IgD-negative memory B cell (primary cell): ENCODE results near the gene TRMT112. TPM values are rescaled to one million over a fixed set of nuclear protein-coding genes. Genes with fewer than 3 reads are reported as not detected.
"Not testable (repeated sequence)": the region's sequence is repeated elsewhere in the genome, so short reads cannot be mapped to it uniquely, and the experiment has no call there.

Experiments used
- H3K27ac Mint-ChIP-seq, 3 donors: one replicate each; pipeline ENCODE4 v1.8.0; 2020 to 2022; ENCODE audit warnings: mild to moderate bottlenecking in 3 of 3, mixed read lengths in 3 of 3, moderate library complexity in 1 of 3
- H3K27me3 Mint-ChIP-seq: one replicate; pipeline ENCODE4 v1.8.0; 2021; ENCODE audit warnings: mixed read lengths
- H3K36me3 Mint-ChIP-seq: one replicate; pipeline ENCODE4 v1.8.0; 2020; ENCODE audit warnings: mild to moderate bottlenecking, mixed read lengths
- H3K4me1 Mint-ChIP-seq, 3 donors: one replicate each; pipeline ENCODE4 v1.8.0; 2020 to 2022; ENCODE audit warnings: mixed read lengths in 3 of 3, mild to moderate bottlenecking in 1 of 3
- H3K4me3 Mint-ChIP-seq, 4 donors: one replicate each; pipeline ENCODE4 v1.8.0; 2020 to 2022; ENCODE audit warnings: mild to moderate bottlenecking in 4 of 4, mixed read lengths in 4 of 4, moderate library complexity in 3 of 4
- H3K9me3 Mint-ChIP-seq, 3 donors: one replicate each; pipeline ENCODE4 v1.8.0; 2020 to 2021; ENCODE audit warnings: mixed read lengths in 3 of 3, mild to moderate bottlenecking in 1 of 3
- polyA plus RNA-seq: library from polyadenylated mRNA; unstranded; fragments of 300-500 nt; fragmentation: Illumina TruSeq; gene quantifications from one replicate; pipeline ENCODE4 v1.2.3, GENCODE V29; 2021

Gene TRMT112
- polyA plus RNA-seq, 1 donor from 2014 or later, result 560 TPM

- no peaks in the 10 kb centered on the region for H3K27me3 Mint-ChIP-seq
- H3K27ac Mint-ChIP-seq, result no peak overlapping the region
- H3K4me1 Mint-ChIP-seq, result peaks cover 7 to 17% (median 10%) of the 10 kb centered on the region in 3 donors
- H3K9me3 Mint-ChIP-seq, result peaks cover 0 to 2% (median 0%) of the 10 kb centered on the region in 3 donors
- no peaks in the 10 kb centered on the region for H3K36me3 Mint-ChIP-seq
- peak overlapping the region in 1 of 4 donors; percentile 13 for H3K4me3 Mint-ChIP-seq
Measured at GRCh38 chr11:64327375-64327774, 10.0 kb upstream of the TRMT112 start.

DNA sequence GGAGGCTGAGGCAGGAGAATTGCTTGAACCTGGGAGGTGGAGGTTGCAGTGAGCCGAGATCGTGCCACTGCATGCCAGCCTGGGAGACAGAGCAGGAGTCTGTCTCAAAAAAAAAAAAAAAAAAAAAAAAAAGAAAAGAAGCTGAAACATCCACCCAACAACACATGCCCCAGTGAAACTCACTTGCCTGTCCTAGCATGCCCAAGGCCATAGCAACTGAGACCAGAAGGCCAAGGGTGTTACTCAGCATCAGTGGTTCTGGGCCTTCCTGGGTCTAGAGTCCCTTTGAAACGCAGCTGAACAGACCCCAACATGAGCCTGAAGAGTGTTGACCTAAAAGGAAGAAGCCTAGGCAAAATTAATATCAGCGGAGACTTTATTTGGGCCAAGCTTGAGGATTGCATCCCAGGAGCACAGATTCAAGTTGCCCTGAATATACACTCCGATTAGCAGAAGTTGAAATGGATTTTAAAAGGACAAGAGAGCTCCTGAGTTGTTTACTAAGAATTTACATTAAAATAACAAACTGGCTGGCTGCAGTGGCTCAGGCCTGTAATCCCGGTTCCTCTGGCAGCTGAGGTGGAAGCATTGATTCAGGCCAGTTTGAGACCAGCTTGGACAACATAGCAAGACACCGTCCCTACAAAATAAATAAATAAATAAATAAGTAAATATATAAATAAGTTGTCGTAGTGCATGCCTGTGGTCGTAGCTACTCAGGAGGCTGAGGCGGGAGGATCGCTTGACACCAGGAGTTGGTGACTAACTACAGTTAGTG, 7.5 kb upstream of the TRMT112 start:
- Mint-ChIP-seq H3K4me1 (peaks cover 5 to 9% (median 8%) of the 10 kb centered on the region in 3 donors), H3K4me3 (no peak overlapping the region), H3K27ac (peak overlapping the region in 1 of 3 donors; percentile 46), H3K27me3 (no peaks in the 10 kb centered on the region), H3K36me3 (no peaks in the 10 kb centered on the region), H3K9me3 (peaks cover 0 to 2% (median 0%) of the 10 kb centered on the region in 3 donors)

GRCh38 chr11:64323984-64324383, 6.6 kb upstream of the TRMT112 start:
- Mint-ChIP-seq H3K4me3 (peak overlapping the region in 1 of 4 donors; percentile 24), H3K4me1 (peaks cover 8 to 11% (median 9%) of the 10 kb centered on the region in 3 donors), H3K27ac (peak overlapping the region in 1 of 3 donors; percentile 62)
- not testable (repeated sequence) for H3K27me3 Mint-ChIP-seq, H3K9me3 Mint-ChIP-seq, H3K36me3 Mint-ChIP-seq

DNA sequence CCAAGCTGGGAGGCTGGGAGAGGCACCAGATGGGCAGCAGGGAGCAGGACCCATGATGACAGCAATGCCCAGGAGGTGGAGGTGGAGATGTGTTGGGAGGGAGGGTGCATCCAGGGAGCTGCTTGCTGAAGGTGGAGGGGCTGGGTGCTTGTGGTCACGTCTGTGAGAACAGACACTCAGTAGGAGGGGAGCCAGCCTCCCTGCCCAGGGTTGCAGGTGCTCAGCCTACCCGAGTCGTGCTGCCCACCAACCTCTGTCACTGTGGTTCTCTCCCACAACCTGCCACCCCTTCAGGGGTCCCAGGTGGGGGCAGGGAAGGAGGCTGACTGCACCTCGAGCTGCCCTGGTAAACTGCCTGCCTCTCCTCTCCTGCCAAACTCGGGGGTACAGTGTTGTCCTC, 6.0 kb upstream of the TRMT112 start:
- H3K4me1 Mint-ChIP-seq, result peaks cover 8 to 12% (median 10%) of the 10 kb centered on the region in 3 donors
- H3K27me3 Mint-ChIP-seq, result no peaks in the 10 kb centered on the region
- H3K4me3 Mint-ChIP-seq, result peak overlapping the region in 1 of 4 donors; percentile 24
- no peaks in the 10 kb centered on the region for H3K36me3 Mint-ChIP-seq
- peaks cover 0 to 2% (median 0%) of the 10 kb centered on the region in 3 donors for H3K9me3 Mint-ChIP-seq
- no peak overlapping the region for H3K27ac Mint-ChIP-seq

GRCh38 chr11:64322925-64323260, 5.5 kb upstream of the TRMT112 start:
- H3K4me1 Mint-ChIP-seq, result peaks cover 8 to 13% (median 11%) of the 10 kb centered on the region in 3 donors

GRCh38 chr11:64321533-64321932, 4.2 kb upstream of the TRMT112 start:
- Mint-ChIP-seq H3K27me3 (no peaks in the 10 kb centered on the region), H3K36me3 (no peaks in the 10 kb centered on the region), H3K4me1 (peaks cover 10 to 17% (median 14%) of the 10 kb centered on the region in 3 donors), H3K9me3 (no peaks in the 10 kb centered on the region), H3K4me3 (peak overlapping the region in 1 of 4 donors; percentile 98), H3K27ac (peak overlapping the region in 2 of 3 donors; percentile 5 to 99)

More at GRCh38 chr11:64322925-64323260, 5.5 kb upstream of the TRMT112 start:
- no peaks in the 10 kb centered on the region for H3K27me3 Mint-ChIP-seq
- H3K27ac Mint-ChIP-seq, result no peak overlapping the region
- H3K9me3 Mint-ChIP-seq, result peaks cover 0 to 1% (median 0%) of the 10 kb centered on the region in 3 donors
- H3K36me3 Mint-ChIP-seq, result no peaks in the 10 kb centered on the region
- no peak overlapping the region for H3K4me3 Mint-ChIP-seq

- H3K27ac Mint-ChIP-seq, result peak overlapping the region in 1 of 3 donors; percentile 99
- H3K9me3 Mint-ChIP-seq, result no peaks in the 10 kb centered on the region
- H3K4me3 Mint-ChIP-seq, result peak overlapping the region in 1 of 4 donors; percentile 98
- no peaks in the 10 kb centered on the region for H3K36me3 Mint-ChIP-seq
- no peaks in the 10 kb centered on the region for H3K27me3 Mint-ChIP-seq
- peaks cover 10 to 19% (median 14%) of the 10 kb centered on the region in 3 donors for H3K4me1 Mint-ChIP-seq
Measured at GRCh38 chr11:64321026-64321425, 3.7 kb upstream of the TRMT112 start.

- Mint-ChIP-seq H3K9me3 (no peaks in the 10 kb centered on the region), H3K27me3 (no peaks in the 10 kb centered on the region), H3K27ac (peak overlapping the region in 1 of 3 donors; percentile 99), H3K4me1 (peaks cover 10 to 19% (median 14%) of the 10 kb centered on the region in 3 donors), H3K36me3 (no peaks in the 10 kb centered on the region), H3K4me3 (peak overlapping the region in 2 of 4 donors; percentile 16 to 98)
Measured at GRCh38 chr11:64320556-64320955, 3.2 kb upstream of the TRMT112 start.

DNA sequence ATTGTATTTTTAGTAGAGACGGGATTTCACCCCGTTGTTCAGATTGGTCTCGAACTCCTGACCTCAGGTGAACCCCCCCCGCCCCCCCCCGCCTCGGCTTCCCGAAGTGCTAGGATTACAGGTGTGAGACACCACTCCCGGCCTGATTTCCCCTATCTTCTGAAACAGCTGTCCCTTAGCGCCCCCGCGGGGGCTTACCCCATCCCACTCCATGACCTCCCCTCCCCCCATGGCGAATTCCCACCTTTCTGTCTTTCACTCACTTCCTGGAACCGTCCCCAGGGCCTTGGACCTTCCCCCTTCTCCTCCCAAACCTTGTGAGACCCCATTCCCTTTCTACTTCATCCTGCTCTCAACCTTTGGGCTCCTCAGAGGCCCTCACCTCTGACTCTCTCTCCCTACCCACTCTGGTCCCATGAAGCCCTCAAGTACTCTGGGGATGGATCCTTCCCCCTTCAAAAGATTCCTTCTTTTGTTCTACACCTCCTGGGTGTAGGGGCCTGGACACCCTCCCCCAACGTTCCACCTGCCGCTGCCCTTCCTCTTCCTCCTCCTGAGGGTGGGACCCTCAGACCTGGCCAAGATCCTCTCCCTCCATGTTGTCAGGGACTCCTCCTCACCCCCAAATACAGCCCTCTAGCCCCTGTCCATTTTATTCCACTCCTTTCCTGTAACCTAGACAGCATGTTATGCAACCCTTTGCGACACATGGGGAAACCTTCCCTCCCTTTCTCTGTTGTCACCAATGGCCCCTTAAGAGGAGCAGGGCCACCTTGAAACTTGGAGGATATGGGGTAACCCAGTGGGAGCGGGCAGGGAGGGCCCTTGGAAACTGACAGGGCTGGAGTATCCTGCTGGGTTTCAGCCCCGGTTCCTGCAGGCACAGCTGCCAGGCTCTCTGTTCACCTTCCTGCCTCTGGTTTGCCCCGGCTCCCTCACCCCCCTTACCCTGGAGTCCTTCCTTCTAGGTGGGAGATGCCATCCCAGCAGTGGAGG, 1.7 kb upstream of the TRMT112 start:
- Mint-ChIP-seq H3K4me3 (peak overlapping the region; percentile 89 to 100 (median 98)), H3K27ac (peak overlapping the region; percentile 99 to 100 (median 100)), H3K27me3 (no peaks in the 10 kb centered on the region), H3K9me3 (no peaks in the 10 kb centered on the region), H3K36me3 (no peaks in the 10 kb centered on the region), H3K4me1 (peaks cover 10 to 19% (median 17%) of the 10 kb centered on the region in 3 donors)

DNA sequence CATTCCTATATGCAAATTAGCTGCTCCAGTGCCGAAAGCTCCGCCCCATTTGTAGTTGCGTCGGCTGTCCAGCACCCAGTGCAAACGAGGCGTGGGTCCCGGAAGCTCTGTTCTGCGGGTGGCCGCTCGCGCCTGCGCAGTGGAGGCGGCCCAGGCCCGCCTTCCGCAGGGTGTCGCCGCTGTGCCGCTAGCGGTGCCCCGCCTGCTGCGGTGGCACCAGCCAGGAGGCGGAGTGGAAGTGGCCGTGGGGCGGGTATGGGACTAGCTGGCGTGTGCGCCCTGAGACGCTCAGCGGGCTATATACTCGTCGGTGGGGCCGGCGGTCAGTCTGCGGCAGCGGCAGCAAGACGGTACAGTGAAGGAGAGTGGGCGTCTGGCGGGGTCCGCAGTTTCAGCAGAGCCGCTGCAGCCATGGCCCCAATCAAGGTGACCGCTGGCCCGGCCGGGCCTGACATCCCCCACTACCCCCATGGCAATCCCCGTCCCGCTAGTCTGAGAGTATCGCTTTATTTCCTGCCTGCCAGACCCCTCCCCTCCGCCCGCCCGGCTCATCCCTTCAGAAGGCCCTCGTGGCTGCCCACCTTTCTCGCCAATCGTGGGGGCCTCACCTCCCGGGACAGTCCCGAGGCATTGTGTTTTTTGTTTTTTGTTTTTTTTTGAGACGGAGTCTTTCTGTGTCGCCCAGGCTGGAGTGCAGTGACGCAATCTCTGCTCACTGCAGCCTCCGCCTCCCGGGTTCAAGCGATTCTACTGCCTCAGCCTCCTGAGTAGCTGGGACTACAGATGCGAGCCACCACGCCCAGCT, 804 bp upstream of the TRMT112 start, which contains the start of gene PRDX5:
TSS of gene PRDX5 (plus strand) at position 161 of the 805 bp plus-strand sequence. CDS start at position 256, 95 bp downstream.
- Mint-ChIP-seq H3K36me3 (no peaks in the 10 kb centered on the region), H3K4me3 (peak within 1 kb of the TSS; percentile 89 to 100 (median 98))

DNA sequence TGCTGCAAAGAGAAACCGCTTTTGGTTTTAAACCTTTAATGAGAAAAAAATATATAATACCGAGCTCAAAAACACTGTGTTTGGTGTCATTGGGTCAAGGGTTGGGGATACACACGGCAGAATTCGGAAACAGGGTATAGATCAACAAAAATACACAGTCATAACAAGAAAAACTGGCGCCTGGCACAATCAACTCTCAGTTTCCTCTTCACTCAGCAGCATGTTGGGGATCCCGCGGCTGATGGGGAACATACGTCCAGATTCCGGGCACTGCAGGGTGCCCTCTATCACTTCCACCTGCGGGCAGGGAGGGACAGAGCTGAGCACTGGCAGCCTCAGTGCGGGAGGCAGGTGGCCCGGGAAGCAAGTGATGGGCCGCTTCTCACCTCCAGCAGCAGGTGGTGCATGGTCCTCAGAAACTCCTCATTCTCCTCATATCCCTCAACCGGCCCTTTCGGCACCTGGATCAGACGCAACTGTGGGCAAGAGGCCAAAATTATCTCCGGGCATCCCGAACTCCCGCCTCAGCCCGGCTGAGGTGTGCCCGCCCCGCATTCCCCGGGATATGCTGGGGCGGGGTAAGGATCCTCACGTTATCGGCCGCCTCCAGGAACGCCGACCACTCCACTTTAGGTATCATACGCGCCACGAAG, 561 bp downstream of the TRMT112 start:
- H3K27me3 Mint-ChIP-seq, result no peaks in the 10 kb centered on the region
- peaks cover 10 to 23% (median 17%) of the 10 kb centered on the region in 3 donors for H3K4me1 Mint-ChIP-seq
- H3K4me3 Mint-ChIP-seq, result peak overlapping the region; percentile 89 to 100 (median 98)
- H3K9me3 Mint-ChIP-seq, result no peaks in the 10 kb centered on the region
- H3K27ac Mint-ChIP-seq, result peak overlapping the region; percentile 99 to 100 (median 100)
- peaks cover 1% of the 10 kb centered on the region for H3K36me3 Mint-ChIP-seq

More for the DNA sequence above, 804 bp upstream of the TRMT112 start, which contains the start of gene PRDX5:
- H3K4me1 Mint-ChIP-seq, result peaks cover 10 to 19% (median 17%) of the 10 kb centered on the region in 3 donors
- H3K27me3 Mint-ChIP-seq, result no peaks in the 10 kb centered on the region
- H3K27ac Mint-ChIP-seq, result peak within 1 kb of the TSS; percentile 99 to 100 (median 100)
- H3K9me3 Mint-ChIP-seq, result no peaks in the 10 kb centered on the region

DNA sequence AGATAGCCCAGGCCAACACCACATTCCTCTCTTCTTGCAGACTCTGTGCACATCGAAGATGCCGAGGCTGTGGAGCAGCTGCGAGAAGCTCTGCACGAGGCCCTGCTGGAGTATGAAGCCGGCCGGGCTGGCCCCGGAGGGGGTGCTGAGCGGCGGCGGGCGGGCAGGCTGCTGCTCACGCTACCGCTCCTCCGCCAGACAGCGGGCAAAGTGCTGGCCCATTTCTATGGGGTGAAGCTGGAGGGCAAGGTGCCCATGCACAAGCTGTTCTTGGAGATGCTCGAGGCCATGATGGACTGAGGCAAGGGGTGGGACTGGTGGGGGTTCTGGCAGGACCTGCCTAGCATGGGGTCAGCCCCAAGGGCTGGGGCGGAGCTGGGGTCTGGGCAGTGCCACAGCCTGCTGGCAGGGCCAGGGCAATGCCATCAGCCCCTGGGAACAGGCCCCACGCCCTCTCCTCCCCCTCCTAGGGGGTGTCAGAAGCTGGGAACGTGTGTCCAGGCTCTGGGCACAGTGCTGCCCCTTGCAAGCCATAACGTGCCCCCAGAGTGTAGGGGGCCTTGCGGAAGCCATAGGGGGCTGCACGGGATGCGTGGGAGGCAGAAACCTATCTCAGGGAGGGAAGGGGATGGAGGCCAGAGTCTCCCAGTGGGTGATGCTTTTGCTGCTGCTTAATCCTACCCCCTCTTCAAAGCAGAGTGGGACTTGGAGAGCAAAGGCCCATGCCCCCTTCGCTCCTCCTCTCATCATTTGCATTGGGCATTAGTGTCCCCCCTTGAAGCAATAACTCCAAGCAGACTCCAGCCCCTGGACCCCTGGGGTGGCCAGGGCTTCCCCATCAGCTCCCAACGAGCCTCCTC, 1.5 kb downstream of the TRMT112 start:
- peaks cover 10 to 24% (median 17%) of the 10 kb centered on the region in 3 donors for H3K4me1 Mint-ChIP-seq
- H3K4me3 Mint-ChIP-seq, result peak overlapping the region in 2 of 4 donors; percentile 63 to 98
- H3K9me3 Mint-ChIP-seq, H3K36me3 Mint-ChIP-seq, H3K27me3 Mint-ChIP-seq: not testable (repeated sequence)
- H3K27ac Mint-ChIP-seq, result peak overlapping the region; percentile 99 to 100 (median 100)
